Spinal cord (tissue), 10 donors: ENCODE data around the gene FGD6. TPM values are rescaled to one million over a fixed set of nuclear protein-coding genes. Genes with fewer than 3 reads are reported as not detected.

ENCODE experiments used
- DNase-seq, 6 donors: peaks; one replicate each; pipeline versions ENCODE4 v3.0.0 to v3.0.0-alpha.2; 2013 to 2015; ENCODE audit warnings: low spot score in 6 of 6, low read depth in 4 of 6
- H3K27ac ChIP-seq: one replicate; pipeline ENCODE4 v1.5.1; 2013; ENCODE audit warnings: low read depth, low read length, control low read depth
- H3K27me3 ChIP-seq: one replicate; pipeline ENCODE4 v1.6.1; 2013; ENCODE audit warnings: low read length; ENCODE audit not compliant: control insufficient read depth, insufficient read depth
- H3K36me3 ChIP-seq: one replicate; pipeline ENCODE4 v1.6.1; 2013; ENCODE audit warnings: low read length; ENCODE audit not compliant: control insufficient read depth, insufficient read depth
- H3K4me1 ChIP-seq: one replicate; pipeline ENCODE4 v1.6.1; 2013; ENCODE audit warnings: low read length; ENCODE audit not compliant: control insufficient read depth, insufficient read depth
- H3K4me3 ChIP-seq: one replicate; pipeline ENCODE4 v1.5.1; 2013; ENCODE audit warnings: low read depth, low read length, control low read depth
- H3K9me3 ChIP-seq: one replicate; pipeline ENCODE4 v1.6.1; 2013; ENCODE audit warnings: low read length; ENCODE audit not compliant: control insufficient read depth, insufficient read depth
- WGBS: methylation state at CpG from one replicate; pipeline ENCODE4 v1.1.5; 2013; ENCODE audit warnings: missing lambda C conversion rate; ENCODE audit not compliant: insufficient coverage; 5-methylcytosine and 5-hydroxymethylcytosine counted together
- long read RNA-seq, 4 donors: transcript quantifications; one replicate each; lab custom pipeline, GENCODE V29; 2026
- polyA plus RNA-seq, 2 donors: library from polyadenylated mRNA; unstranded; fragments of 120-200 nt; gene quantifications; one replicate each; pipeline ENCODE4 v1.2.1, GENCODE V29; 2013; ENCODE audit not compliant: insufficient read length in 2 of 2
- total RNA-seq, 2 donors: library from RNA; depleted of rRNA in 1 of 2; stranded (reverse); fragments of 120-200 nt in 1 of 2; fragments of >200 nt in 1 of 2; gene quantifications; one replicate each; pipeline versions ENCODE4 v1.2.3 to v1.2.4, GENCODE V29; 2013 to 2014
- donor health status: healthy.

FGD6 gene
- 10 to 100 TPM; 23.5 to 42.9 TPM for total RNA-seq
- polyA plus RNA-seq = 1 to 10 TPM; 6.1 to 6.9 TPM
- long read RNA-seq, donor 1 = 0 reads
- long read RNA-seq, donor 2 = 0 reads
- long read RNA-seq, donor 3 = 0 reads
- long read RNA-seq, donor 4, full-length matches to known transcripts = 1 of 1 reads
- long read RNA-seq, donor 4, partial matches to known transcripts = 0 of 1 reads
- long read RNA-seq, donor 4, other reads (novel, unspliced or antisense) = 0 of 1 reads

DNA sequence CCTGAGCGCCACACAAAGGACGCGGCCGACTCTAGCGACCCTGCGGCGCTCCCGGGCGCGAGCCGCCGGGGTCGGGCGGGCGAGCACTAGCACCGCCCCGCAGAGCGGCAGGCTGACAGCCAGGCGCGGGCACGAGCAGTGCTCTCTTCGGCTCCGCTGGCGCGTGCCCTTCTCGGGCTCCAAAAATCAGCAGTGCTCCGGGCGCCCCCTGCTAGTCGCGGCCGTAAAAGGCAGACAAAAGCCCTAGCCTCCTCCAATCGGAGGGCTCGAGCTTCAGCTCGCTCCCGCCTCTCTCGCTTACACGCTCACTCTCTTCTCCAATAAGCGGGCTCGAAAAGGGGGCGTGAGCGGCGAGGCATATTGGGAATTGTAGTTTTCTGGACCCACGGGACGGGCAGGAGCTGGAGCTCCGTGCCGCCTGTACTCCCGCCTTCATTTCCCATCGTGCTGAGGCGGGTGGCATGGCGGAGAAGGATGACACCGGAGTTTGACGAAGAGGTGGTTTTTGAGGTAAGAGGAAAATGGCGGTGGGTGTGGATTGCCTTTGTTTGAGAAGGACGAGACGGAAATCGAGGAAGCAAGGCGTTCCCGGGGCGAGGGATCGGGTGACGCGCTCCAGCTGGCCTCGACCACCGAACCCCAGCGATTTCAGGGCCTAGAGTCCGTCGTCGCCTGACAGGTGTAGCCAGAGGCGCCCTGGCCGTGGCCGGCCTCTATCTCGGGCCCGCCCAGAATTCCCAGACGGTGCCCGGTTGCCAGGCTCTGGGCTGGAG lies at the start of gene FGD6, which contains the start of gene VEZT:
Gene FGD6 (minus strand): TSS at position 91 of the 773 bp plus-strand sequence. CDS start 227 bp downstream, outside the sequence.
Gene VEZT (plus strand): TSS at position 431 of the 773 bp plus-strand sequence. CDS start 44 bp downstream, at position 475.
- WGBS = under 1% methylated on average over 74 of the region's 75 CpGs
- H3K27ac ChIP-seq = peak within 1 kb of the TSS; percentile 98
- no peaks in the 10 kb centered on the region for H3K9me3 ChIP-seq
- no peaks in the 10 kb centered on the region for H3K27me3 ChIP-seq
- peak within 1 kb of the TSS; percentile 81 for H3K4me3 ChIP-seq
- H3K4me1 ChIP-seq = no peaks in the 10 kb centered on the region
- DNase-seq = peak; percentile 98 to 100 (median 99)
- no peaks in the 10 kb centered on the region for H3K36me3 ChIP-seq

DNA sequence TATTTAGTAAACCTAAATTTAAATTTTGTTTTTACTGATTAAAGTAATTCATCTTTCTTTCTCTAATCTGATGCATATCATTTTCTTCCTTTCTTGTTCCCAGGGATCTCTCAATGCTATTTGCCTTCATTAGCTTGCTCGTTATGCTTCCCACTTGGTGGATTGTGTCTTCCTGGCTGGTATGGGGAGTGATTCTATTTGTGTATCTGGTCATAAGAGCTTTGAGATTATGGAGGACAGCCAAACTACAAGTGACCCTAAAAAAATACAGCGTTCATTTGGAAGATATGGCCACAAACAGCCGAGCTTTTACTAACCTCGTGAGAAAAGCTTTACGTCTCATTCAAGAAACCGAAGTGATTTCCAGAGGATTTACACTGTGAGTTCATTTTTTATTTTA lies 49.0 kb upstream of the FGD6 start:
- no peaks in the 10 kb centered on the region for H3K4me1 ChIP-seq
- H3K36me3 ChIP-seq = peaks cover 21% of the 10 kb centered on the region
- H3K9me3 ChIP-seq = no peaks in the 10 kb centered on the region
- no peaks in the 10 kb centered on the region for H3K27me3 ChIP-seq
- DNase-seq = peak in 2 of 6 donors; percentile 1 to 80
- no peak overlapping the region for H3K27ac ChIP-seq
- no peak overlapping the region for H3K4me3 ChIP-seq
- WGBS = no CpG with 5 or more reads among the region's 6 CpGs

DNA sequence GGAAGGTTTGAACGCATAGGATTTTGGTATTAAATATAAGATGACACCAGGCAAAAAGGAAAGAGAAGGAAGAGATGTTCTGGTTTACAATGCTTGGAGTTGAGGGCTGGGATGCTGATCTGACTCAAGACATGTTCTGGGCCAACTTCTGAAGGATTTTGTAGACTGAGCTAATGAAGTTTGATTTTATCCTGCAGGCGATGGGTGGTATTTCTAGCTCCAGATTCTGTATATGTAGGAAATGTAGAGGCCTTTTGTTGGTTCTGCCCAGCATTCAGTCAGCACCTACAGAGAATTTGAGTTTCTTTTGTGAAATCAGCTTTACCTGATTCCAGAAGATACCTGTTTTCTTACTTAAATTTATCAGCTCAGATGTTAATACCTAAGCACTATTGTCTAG lies 48.5 kb upstream of the FGD6 start:
- H3K4me3 ChIP-seq = no peak overlapping the region
- no peak overlapping the region for H3K27ac ChIP-seq
- 94% methylated on average over 2 of the region's 2 CpGs for WGBS
- DNase-seq = no peak
- H3K9me3 ChIP-seq = no peaks in the 10 kb centered on the region
- no peaks in the 10 kb centered on the region for H3K4me1 ChIP-seq
- peaks cover 21% of the 10 kb centered on the region for H3K36me3 ChIP-seq
- no peaks in the 10 kb centered on the region for H3K27me3 ChIP-seq

DNA sequence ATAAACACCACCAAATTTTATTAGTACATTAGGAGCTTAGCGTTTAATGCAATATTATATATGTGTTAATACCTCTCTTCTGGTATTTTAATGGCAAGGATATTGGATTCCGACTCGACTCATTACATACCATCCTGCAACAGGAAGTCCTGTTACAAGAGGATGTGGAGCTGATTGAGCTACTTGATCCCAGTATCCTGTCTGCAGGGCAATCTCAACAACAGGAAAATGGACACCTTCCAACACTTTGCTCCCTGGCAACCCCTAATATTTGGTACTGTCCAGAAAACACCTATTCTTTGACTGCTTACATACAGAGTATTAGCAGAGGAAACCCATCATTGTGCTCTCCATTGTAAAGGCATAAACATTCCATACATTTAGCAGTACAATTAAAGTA lies 45.5 kb upstream of the FGD6 start:
- Histone ChIP-seq H3K27ac (no peak overlapping the region), H3K4me3 (no peak overlapping the region), H3K4me1 (no peaks in the 10 kb centered on the region), H3K9me3 (no peaks in the 10 kb centered on the region), H3K27me3 (no peaks in the 10 kb centered on the region), H3K36me3 (peaks cover 17% of the 10 kb centered on the region)
- WGBS = no CpG with 5 or more reads among the region's 3 CpGs
- no peak for DNase-seq

DNA sequence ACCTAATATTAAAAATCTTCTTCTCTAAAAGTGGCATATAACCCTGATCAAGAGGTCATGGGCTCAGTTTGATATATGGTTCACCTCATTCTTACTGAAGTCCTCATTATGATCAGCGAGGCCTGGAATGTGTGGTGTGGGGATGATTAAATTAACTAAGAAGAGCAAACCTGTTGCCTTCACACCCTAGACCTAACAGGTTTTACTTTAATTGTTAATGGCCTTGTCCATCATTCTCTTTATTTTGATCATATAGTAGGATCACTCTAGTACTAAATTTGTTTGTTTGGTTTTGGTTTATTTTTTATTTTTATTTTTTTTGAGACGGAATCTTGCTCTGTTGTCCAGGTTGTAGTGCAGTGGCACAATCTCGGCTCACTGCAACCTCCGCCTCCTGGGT lies 43.8 kb upstream of the FGD6 start:
- H3K4me1 ChIP-seq = no peaks in the 10 kb centered on the region
- no peak for DNase-seq
- whole genome bisulfite sequencing = no CpG with 5 or more reads among the region's 4 CpGs

DNA sequence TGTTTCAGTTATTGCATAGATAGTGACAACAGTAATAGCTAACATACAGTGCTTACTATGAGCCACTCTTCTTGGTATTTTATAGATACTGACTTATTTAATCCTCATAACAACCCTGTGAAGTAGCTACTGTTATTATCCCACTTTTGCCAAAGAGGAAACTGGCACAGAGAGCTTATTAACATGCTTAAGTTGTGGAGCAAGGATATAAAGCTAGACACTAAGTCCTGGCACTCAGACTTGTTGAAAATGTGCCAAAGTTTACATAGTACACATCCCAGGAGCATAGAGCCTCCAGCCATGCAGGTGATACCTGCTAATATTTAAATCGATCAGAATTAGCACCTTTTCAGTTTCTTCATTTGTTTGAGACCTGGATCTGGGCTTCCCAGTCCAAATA lies 42.1 kb upstream of the FGD6 start:
- H3K36me3 ChIP-seq = peaks cover 21% of the 10 kb centered on the region
- H3K27ac ChIP-seq = no peak overlapping the region
- no peaks in the 10 kb centered on the region for H3K27me3 ChIP-seq
- DNase-seq = no peak
- H3K9me3 ChIP-seq = no peaks in the 10 kb centered on the region
- WGBS = no CpG with 5 or more reads among the region's 1 CpG
- H3K4me3 ChIP-seq = no peak overlapping the region
- no peaks in the 10 kb centered on the region for H3K4me1 ChIP-seq

More for the DNA sequence above, 43.8 kb upstream of the FGD6 start:
- Histone ChIP-seq H3K36me3 (peaks cover 14% of the 10 kb centered on the region), H3K9me3 (no peaks in the 10 kb centered on the region), H3K4me3 (no peak overlapping the region), H3K27ac (no peak overlapping the region), H3K27me3 (no peaks in the 10 kb centered on the region)

DNA sequence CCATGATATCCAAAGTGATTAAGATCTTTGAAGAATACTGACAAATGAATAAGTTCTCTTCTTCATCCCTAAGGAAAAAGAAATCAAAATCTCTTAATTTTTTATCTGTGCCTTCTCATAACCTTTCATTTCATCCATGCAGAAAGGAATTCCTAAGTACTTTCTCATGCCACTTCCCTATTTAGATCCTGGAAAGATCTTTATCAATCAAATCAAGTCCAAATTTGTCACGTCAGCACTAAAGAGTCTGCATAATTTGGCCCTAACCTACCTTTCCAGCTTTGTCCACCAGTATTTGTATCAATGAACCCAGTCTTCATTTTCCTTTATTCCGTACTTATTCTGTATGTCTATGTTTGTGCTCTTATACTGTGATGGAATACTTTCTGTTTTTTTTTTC lies 41.5 kb upstream of the FGD6 start:
- DNase-seq = no peak
- Histone ChIP-seq H3K27me3 (no peaks in the 10 kb centered on the region), H3K36me3 (peaks cover 24% of the 10 kb centered on the region), H3K4me1 (no peaks in the 10 kb centered on the region), H3K4me3 (no peak overlapping the region), H3K9me3 (no peaks in the 10 kb centered on the region), H3K27ac (no peak overlapping the region)
- WGBS = 89% methylated on average over 1 of the region's 2 CpGs

DNA sequence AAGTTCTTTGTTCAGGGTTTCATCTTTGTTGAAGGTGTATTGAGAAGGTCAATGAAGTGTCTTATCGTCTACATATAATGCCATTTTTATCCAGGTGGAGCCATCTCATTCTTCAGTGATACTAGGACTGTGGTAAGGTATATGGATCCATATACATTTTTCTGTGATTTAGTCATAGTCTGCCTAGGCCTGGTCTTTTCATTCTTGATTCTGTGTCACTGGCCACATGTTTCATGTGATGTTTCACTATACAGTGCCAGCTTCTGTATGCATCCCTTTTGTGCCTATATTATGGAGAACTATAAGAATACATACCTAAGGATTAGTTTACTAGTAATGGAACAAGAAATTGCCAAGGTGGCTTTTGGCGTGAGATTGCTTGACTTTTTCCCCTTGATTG lies 40.9 kb upstream of the FGD6 start:
- no peaks in the 10 kb centered on the region for H3K27me3 ChIP-seq
- peaks cover 18% of the 10 kb centered on the region for H3K36me3 ChIP-seq
- WGBS = no CpG with 5 or more reads among the region's 2 CpGs
- no peaks in the 10 kb centered on the region for H3K9me3 ChIP-seq
- H3K4me3 ChIP-seq = no peak overlapping the region
- no peak for DNase-seq
- H3K4me1 ChIP-seq = no peaks in the 10 kb centered on the region
- H3K27ac ChIP-seq = no peak overlapping the region

DNA sequence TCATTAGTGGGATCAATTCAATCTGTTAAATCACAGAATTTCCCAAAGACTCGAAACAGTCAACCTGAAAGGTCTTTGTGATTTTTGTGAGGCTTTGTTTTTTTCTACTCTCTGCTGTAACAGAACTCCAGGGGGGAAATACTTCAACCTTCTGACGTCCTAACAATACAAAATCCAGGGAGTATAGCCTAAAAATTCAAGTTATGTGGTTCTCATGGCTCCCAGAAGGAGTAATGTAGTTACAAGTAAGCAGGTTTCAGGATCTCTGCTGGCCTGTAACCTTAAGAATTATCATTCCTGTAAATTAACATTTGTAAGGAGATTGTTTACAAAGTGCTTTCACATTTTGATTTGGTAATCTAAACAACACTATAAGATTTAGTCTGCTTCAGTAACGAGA lies 40.3 kb upstream of the FGD6 start:
- Histone ChIP-seq H3K4me1 (no peaks in the 10 kb centered on the region), H3K9me3 (no peaks in the 10 kb centered on the region), H3K36me3 (peaks cover 19% of the 10 kb centered on the region), H3K4me3 (no peak overlapping the region), H3K27ac (no peak overlapping the region), H3K27me3 (no peaks in the 10 kb centered on the region)
- no peak for DNase-seq
- 80% methylated on average over 1 of the region's 3 CpGs for WGBS

DNA sequence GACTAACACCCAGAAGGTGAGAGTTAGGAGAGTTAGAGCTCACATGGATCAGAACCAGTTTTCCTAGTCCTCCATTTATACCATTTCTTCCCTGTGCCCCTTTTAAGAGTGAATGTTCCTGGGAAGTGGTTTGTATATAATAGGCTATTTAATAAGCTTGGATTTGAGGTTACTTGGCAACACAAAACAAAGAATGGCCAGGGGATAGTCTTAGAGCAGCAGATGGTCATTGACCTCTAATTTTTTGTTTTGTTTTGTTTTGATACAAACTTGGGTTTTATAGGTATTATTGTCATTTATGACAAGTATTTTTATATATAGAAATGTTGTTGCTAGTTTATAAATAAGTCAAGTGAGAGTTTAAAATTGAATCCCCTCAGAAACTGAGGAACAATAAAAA lies 36.1 kb upstream of the FGD6 start:
- H3K4me1 ChIP-seq = no peaks in the 10 kb centered on the region
- no peak overlapping the region for H3K27ac ChIP-seq
- no peaks in the 10 kb centered on the region for H3K27me3 ChIP-seq
- H3K9me3 ChIP-seq = no peaks in the 10 kb centered on the region
- no peak for DNase-seq
- peaks cover 22% of the 10 kb centered on the region for H3K36me3 ChIP-seq
- H3K4me3 ChIP-seq = no peak overlapping the region
